Skeletal muscle tissue (tissue), 4 donors: ENCODE results near the gene COMT. TPM values are rescaled to one million over a fixed set of nuclear protein-coding genes. Genes with fewer than 3 reads are reported as not detected.

Source experiments
- H3K27ac ChIP-seq: one replicate; pipeline ENCODE4 v1.7.0; 2013; ENCODE audit warnings: mild to moderate bottlenecking, low read depth, low read length, inconsistent platforms
- H3K27me3 ChIP-seq, 3 donors: one replicate each; pipeline ENCODE4 v1.7.0; 2013; ENCODE audit warnings: low read length in 3 of 3; ENCODE audit not compliant: control insufficient read depth in 3 of 3, insufficient read depth in 3 of 3
- H3K36me3 ChIP-seq, 3 donors: one replicate each; pipeline ENCODE4 v1.7.0; 2013; ENCODE audit warnings: low read length in 3 of 3; ENCODE audit not compliant: control insufficient read depth in 3 of 3, insufficient read depth in 3 of 3
- H3K4me1 ChIP-seq, 3 donors: one replicate each; pipeline ENCODE4 v1.7.0; 2013; ENCODE audit warnings: low read length in 3 of 3, mild to moderate bottlenecking in 3 of 3; ENCODE audit not compliant: control insufficient read depth in 3 of 3, insufficient read depth in 3 of 3
- H3K4me3 ChIP-seq, 3 donors: one replicate each; pipeline ENCODE4 v1.7.0; 2013; ENCODE audit warnings: low read length in 3 of 3
- H3K9ac ChIP-seq, 3 donors: one replicate each; pipeline ENCODE4 v1.7.0; 2013; ENCODE audit warnings: low read length in 3 of 3, mild to moderate bottlenecking in 3 of 3, moderate library complexity in 2 of 3, low read depth in 1 of 3
- H3K9me3 ChIP-seq, 3 donors: one replicate each; pipeline ENCODE4 v1.7.0; 2013; ENCODE audit warnings: low read length in 3 of 3; ENCODE audit not compliant: control insufficient read depth in 3 of 3
- total RNA-seq: library from RNA; depleted of rRNA; stranded (reverse); fragments of >200 nt; gene quantifications from one replicate; pipeline ENCODE4 v1.2.3, GENCODE V29; 2014
- donor health status: Osteomylitis.

Gene COMT
- total RNA-seq, 1 donor from 2014 or later = 25.6 TPM

DNA sequence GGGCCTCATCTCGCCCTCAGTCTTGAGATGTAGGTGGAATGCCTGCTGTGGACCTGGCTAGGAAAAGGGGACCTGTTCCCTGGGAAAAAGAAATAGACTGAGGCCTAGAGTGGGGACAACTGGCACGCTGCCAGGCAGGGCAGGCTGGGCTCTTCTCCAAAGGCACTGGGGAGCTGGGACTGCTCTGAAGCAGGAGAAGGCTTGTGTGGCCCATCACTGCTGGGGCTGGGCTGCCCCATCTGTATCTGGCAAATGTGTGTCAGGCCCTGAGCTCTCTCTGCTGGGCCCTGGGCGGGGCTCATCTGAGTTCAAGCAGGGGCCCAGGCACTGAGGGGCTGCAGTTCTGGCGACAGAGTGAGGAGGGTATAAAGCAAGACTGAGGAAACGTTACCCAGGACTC is 42.2 kb downstream of the COMT start:
- Histone ChIP-seq H3K4me3 (peak overlapping the region in 1 of 3 donors; percentile 27), H3K27ac (peak overlapping the region; percentile 98), H3K4me1 (peaks cover 58 to 70% (median 67%) of the 10 kb centered on the region in 3 donors), H3K9me3 (no peaks in the 10 kb centered on the region), H3K36me3 (peaks cover 14 to 27% (median 27%) of the 10 kb centered on the region in 3 donors), H3K27me3 (no peaks in the 10 kb centered on the region), H3K9ac (peak overlapping the region; percentile 68 to 94 (median 94))

DNA sequence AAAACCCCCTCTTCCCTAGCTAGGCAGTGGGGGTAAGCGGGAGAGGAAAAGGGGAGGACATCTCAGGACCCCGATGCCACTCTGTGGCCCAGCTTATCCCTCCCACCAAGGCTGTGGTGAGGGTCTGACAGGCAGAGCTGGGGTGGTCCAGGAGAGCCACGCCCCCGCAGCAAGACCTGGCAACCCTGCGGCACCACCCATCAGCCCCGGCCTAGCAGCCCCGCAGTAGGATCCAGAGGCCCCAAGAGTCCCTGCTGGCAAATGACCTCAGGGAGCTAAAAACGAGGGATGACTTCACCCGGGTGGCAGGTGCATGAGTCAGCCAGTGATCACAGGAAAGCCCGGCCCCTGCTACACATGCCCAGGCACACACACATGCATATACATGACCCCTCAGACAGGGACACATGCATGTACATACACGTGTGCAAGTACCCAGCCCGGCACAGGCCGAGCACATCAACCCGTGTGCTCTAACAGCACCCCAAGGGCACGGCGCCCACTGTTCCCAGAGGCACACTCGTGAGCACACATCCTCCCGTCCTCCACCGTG is 42.7 kb downstream of the COMT start:
- no peaks in the 10 kb centered on the region for H3K9me3 ChIP-seq
- H3K36me3 ChIP-seq = peaks cover 8 to 22% (median 22%) of the 10 kb centered on the region in 3 donors
- H3K4me1 ChIP-seq = peaks cover 58 to 71% (median 67%) of the 10 kb centered on the region in 3 donors
- peak overlapping the region; percentile 98 for H3K27ac ChIP-seq
- H3K27me3 ChIP-seq = no peaks in the 10 kb centered on the region
- H3K4me3 ChIP-seq = peak overlapping the region in 2 of 3 donors; percentile 35 to 65
- H3K9ac ChIP-seq = peak overlapping the region; percentile 59 to 94 (median 94)

DNA sequence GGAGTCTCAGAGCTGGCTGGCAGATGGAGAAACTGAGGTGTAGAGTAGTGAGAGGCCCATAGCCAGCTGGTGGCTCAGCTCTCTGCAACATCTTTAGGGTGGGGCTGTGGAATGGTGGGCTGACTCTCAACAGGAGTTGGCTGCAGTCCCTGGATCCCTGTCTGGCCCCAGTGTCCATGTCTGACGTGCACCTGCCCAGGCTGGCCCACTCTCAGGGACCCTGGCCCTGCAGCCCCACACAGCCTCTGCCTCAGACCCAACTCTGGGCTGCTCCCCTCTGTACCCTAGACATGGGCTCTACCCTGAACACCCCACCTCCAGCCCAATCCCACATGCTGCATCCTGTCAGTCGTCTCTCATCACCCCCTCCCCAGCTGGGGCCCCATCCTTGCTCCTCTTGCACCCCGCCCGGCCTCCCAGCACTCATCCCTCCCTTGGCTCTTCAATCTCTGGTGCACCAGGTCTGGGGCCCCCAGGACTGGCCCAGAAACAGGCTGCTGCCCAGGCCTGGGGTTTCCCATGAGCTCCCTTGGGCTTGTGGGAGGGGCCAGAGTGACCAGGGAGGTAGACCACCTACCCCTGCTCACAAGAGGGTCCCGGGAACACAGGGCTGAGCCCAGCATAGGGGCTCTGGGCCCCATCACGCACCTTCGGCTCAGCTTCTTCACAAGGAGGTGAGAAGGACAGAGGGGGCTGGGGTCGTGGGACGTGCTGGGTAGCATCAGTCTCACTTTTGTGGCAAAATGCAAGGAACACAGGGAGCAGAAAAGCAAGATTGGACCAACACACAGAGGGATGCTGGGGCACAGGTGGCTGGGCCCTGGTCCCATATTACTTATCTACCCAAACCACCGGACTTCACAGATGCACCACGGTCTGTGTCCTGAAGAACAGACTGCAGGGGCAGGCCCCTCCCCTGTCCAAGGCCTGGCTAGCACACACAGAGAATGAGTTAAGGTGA is 43.6 kb downstream of the COMT start:
- H3K36me3 ChIP-seq = peaks cover 5 to 14% (median 13%) of the 10 kb centered on the region in 3 donors
- H3K4me3 ChIP-seq = peak overlapping the region; percentile 73 to 86 (median 80)
- no peaks in the 10 kb centered on the region for H3K27me3 ChIP-seq
- H3K9ac ChIP-seq = peak overlapping the region; percentile 81 to 94 (median 94)
- peaks cover 58 to 71% (median 65%) of the 10 kb centered on the region in 3 donors for H3K4me1 ChIP-seq
- peak overlapping the region; percentile 98 for H3K27ac ChIP-seq
- H3K9me3 ChIP-seq = no peaks in the 10 kb centered on the region

DNA sequence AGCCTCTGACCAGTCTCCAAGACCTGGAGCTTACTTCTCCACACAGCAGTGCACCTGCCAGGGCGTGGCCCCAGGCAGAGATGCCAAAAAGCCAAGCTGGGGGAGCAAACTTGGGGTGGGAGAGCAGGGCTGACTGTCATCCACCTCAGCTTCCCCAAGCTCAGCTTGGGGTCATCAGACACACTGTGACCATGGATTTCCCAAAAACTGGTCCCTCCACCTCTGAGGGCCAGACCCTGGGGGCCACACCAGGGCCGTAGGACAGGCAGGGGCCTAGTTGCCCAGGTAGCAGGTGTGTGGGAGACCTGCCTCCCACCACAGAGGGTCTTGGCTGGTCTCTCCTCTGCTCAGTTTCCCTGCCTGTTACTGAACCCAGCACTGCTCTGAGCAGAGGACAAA is 44.4 kb downstream of the COMT start:
- Histone ChIP-seq H3K36me3 (peaks cover 0 to 8% (median 6%) of the 10 kb centered on the region in 3 donors), H3K4me1 (peaks cover 56 to 67% (median 64%) of the 10 kb centered on the region in 3 donors), H3K4me3 (peak overlapping the region; percentile 73 to 86 (median 80)), H3K9ac (peak overlapping the region; percentile 81 to 94 (median 94)), H3K27ac (peak overlapping the region; percentile 98), H3K27me3 (no peaks in the 10 kb centered on the region), H3K9me3 (no peaks in the 10 kb centered on the region)

DNA sequence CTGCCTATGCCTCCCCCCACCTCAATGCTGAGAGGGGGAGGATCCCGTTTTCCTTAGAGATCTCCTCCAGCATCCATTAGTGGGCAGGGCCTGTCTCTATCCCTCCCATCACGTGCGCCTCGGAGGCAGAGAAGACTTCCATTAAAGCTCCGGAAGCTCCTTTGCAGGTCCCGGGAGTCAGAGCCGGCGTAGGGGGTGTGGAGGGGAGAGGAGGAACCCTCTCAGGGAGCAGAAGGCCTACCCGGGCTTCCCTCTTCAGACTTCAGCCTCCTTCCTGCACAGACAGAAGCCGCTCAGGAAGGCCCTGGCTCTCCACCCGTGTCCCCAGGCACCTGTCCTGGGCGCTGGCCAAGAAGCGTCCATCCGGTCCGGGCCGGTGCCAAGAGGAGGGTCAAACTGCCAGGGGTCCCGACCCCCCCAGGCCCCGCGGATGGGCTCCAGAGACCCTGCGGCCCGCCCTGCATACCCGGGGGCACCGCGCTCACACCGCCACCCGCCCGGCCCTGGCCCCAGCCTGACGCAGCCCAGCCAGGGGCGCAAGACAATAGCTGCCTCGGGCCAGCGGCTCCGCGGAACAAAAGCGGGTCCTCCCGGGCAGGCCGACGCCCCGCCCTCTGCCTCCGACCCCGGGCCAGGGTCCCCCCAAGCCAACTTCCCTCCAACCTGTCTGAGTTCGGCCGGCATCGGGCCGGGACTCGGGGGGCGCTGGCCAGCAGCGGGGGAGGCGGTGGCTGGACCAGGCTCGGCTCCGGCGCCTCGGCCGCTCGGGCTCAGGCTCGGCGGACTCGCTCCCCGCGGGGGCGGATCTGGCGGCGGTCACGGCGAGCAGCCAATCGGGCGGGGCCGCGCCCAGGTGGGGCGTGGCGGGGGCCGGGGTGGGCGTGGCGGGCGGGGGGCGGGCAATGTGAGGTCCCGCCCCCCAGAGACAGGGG is 45.1 kb downstream of the COMT start:
- H3K27ac ChIP-seq = peak overlapping the region; percentile 98
- H3K9ac ChIP-seq = peak overlapping the region; percentile 81 to 94 (median 94)

DNA sequence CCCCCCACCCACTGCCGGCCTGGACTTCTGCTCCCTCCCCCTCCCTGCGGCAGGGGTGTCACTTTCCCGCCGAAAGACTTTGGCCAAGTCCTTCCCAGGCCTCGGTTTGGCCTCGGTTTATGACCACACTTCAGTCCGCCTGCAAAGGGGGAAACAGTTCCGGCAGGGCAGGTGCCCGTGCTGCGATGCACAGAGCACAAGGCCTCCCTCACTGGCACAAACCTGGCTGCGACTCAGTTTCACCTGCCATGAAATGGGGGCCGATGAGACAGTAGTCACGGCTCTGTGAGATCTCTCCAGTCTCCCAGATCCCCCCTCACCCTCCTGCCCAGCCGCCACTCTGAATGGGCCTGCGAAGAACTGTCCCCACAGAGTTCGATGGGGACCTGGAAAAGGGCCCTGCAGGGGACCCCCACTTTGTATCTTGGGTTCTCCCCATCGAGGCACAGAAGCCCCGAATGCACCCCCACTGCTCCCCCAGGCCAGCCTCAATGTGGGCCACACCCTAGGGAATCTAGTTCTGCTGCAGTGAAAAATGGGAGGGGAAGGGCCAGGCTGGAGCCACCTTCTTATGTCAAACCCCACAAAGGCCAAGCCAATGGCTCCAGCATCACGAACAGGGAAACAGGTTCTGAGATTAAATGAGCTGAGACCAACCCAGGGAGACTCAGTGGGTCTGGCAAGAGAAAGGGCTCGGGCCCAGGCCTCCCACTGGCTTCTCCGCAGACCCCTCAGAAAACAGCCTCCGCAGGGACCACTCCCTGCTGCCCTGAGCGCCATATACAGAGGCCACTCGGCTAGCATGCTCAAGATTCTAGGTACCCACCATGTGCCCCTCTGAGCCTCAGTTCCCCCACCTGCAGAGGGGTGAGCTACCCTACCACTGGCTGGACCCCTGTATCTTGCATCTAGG is 46.1 kb downstream of the COMT start:
- H3K9ac ChIP-seq = peak overlapping the region in 1 of 3 donors; percentile 45
- H3K4me3 ChIP-seq = no peak overlapping the region
- peaks cover 62 to 67% (median 64%) of the 10 kb centered on the region in 3 donors for H3K4me1 ChIP-seq
- H3K36me3 ChIP-seq = peaks cover 0 to 2% (median 0%) of the 10 kb centered on the region in 3 donors
- peak overlapping the region; percentile 57 for H3K27ac ChIP-seq
- no peaks in the 10 kb centered on the region for H3K9me3 ChIP-seq
- H3K27me3 ChIP-seq = no peaks in the 10 kb centered on the region

More for the DNA sequence above, 45.1 kb downstream of the COMT start:
- Histone ChIP-seq H3K4me1 (peaks cover 62 to 67% (median 64%) of the 10 kb centered on the region in 3 donors), H3K4me3 (peak overlapping the region; percentile 73 to 86 (median 80)), H3K9me3 (no peaks in the 10 kb centered on the region), H3K27me3 (no peaks in the 10 kb centered on the region), H3K36me3 (peaks cover 0 to 4% (median 2%) of the 10 kb centered on the region in 3 donors)

DNA sequence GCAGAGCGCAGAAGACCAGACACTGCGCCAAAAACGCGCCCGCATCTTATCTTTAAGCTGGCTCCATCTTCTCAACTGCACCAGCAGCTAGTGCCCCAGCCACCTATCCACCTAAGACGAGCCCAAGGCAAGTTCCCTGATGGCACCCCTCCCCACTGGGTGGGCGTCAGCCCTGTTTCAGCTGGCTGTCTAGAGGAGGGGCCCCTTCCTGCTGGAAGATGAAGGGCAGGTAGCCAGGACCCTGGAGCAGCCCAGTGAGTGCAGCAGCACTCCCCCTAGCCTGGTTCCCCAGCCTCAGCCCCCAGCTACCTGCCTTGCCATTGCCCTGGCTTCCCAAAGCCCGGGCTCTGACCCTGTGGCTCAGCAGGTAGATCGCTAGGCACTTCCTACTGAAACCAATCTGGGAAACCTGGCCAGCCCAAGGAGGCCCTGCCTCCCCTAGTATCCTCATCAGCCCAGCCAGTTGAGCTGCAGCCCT is 46.8 kb downstream of the COMT start:
- peaks cover 61 to 65% (median 64%) of the 10 kb centered on the region in 3 donors for H3K4me1 ChIP-seq
- H3K27me3 ChIP-seq = no peaks in the 10 kb centered on the region
- H3K4me3 ChIP-seq = no peak overlapping the region
- no peak overlapping the region for H3K27ac ChIP-seq
- no peak overlapping the region for H3K9ac ChIP-seq
- H3K9me3 ChIP-seq = no peaks in the 10 kb centered on the region
- H3K36me3 ChIP-seq = peaks cover 0 to 2% (median 0%) of the 10 kb centered on the region in 3 donors

DNA sequence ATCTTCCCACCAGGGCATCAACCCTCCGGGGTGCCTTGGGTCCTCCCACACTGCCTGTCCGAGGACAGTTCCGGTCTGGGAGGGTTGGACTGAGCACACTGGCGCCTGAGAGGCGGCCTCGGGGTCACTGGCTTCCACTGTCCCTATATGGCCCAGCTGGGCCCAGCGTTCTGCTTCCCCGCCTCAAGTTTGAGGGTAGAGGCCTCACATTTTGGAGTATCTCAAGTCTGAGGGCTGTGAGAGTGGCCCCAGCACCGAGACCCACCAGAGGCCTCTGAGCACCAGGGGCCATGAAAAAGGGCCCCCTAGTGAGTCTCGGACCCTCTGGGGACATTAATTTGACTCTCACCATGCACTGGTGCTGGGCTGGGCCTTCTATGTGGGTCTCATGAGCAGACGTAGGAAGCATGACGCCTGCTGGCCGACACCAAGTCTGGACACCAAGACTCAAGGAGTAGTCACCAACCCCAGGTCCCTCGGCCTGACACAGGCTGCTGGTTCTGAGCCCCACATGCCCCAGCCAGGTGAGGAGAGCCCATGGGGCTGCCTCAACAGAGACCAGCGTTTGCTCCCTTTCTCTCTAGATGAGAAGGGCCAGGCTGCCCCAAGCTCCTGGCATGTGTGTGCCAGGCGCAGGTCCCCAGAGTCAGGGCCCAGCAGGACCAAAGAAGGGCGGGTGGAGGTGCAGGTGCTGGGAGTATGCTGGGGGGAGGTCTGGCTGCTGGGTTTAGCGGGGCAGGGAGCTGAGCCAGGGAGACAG is 47.6 kb downstream of the COMT start:
- peaks cover 0 to 2% (median 0%) of the 10 kb centered on the region in 3 donors for H3K36me3 ChIP-seq
- H3K27ac ChIP-seq = no peak overlapping the region
- H3K9ac ChIP-seq = no peak overlapping the region
- no peaks in the 10 kb centered on the region for H3K9me3 ChIP-seq
- peaks cover 53 to 62% (median 57%) of the 10 kb centered on the region in 3 donors for H3K4me1 ChIP-seq
- no peak overlapping the region for H3K4me3 ChIP-seq
- no peaks in the 10 kb centered on the region for H3K27me3 ChIP-seq
